Measurements from ENCODE around the gene MIPEP.

MIPEP gene

GRCh38 chr13:23921451-23921888 is 32.3 kb upstream of the MIPEP start:
- no peak overlapping the region for H3K27ac ChIP-seq
- no peak overlapping the region for H3K4me3 ChIP-seq (ENCODE audit: low read depth, low read length)
- no peaks in the 10 kb centered on the region for H3K27me3 ChIP-seq (replicated peaks)
- TF ChIP-seq CTCF (IDR thresholded peaks at IDR 0.05; ENCODE audit: low read depth, low read length, missing control alignments), result peak; percentile 55
- no peaks in the 10 kb centered on the region for H3K36me3 ChIP-seq (replicated peaks)
- DNase-seq, result peak; percentile 49
- in situ Hi-C loops (cut with HindIII; ENCODE audit: low pct_ligation_motif_present, low sequenced_read_pairs), result no loop called here

- no peaks in the 10 kb centered on the region for H3K36me3 ChIP-seq (replicated peaks)
- DNase-seq, result no peak
- no peak for TF ChIP-seq CTCF (IDR thresholded peaks at IDR 0.05; ENCODE audit: low read depth, low read length, missing control alignments)
- no peak overlapping the region for H3K27ac ChIP-seq
- no peaks in the 10 kb centered on the region for H3K27me3 ChIP-seq (replicated peaks)
- in situ Hi-C loops (cut with HindIII; ENCODE audit: low pct_ligation_motif_present, low sequenced_read_pairs), result no loop called here
- no peak overlapping the region for H3K4me3 ChIP-seq (ENCODE audit: low read depth, low read length)
These were observed 29.8 kb upstream of the MIPEP start for GRCh38 chr13:23919006-23919405.

GRCh38 chr13:23918208-23918607 is 29.0 kb upstream of the MIPEP start:
- H3K36me3 ChIP-seq (replicated peaks), result no peaks in the 10 kb centered on the region
- H3K27me3 ChIP-seq (replicated peaks), result no peaks in the 10 kb centered on the region
- H3K4me3 ChIP-seq (ENCODE audit: low read depth, low read length), result no peak overlapping the region
- DNase-seq, result no peak
- no peak for TF ChIP-seq CTCF (IDR thresholded peaks at IDR 0.05; ENCODE audit: low read depth, low read length, missing control alignments)
- no peak overlapping the region for H3K27ac ChIP-seq
- in situ Hi-C loops (cut with HindIII; ENCODE audit: low pct_ligation_motif_present, low sequenced_read_pairs), result no loop called here

GRCh38 chr13:23915308-23915707 is 26.1 kb upstream of the MIPEP start:
- no peak overlapping the region for H3K4me3 ChIP-seq (ENCODE audit: low read depth, low read length)
- H3K36me3 ChIP-seq (replicated peaks), result no peaks in the 10 kb centered on the region
- in situ Hi-C loops (cut with HindIII; ENCODE audit: low pct_ligation_motif_present, low sequenced_read_pairs), result no loop called here
- no peak for DNase-seq
- no peak overlapping the region for H3K27ac ChIP-seq
- H3K27me3 ChIP-seq (replicated peaks), result no peaks in the 10 kb centered on the region
- TF ChIP-seq CTCF (IDR thresholded peaks at IDR 0.05; ENCODE audit: low read depth, low read length, missing control alignments), result no peak

- Histone ChIP-seq H3K36me3 (replicated peaks) (no peaks in the 10 kb centered on the region), H3K27me3 (replicated peaks) (no peaks in the 10 kb centered on the region), H3K4me3 (ENCODE audit: low read depth, low read length) (no peak overlapping the region), H3K27ac (no peak overlapping the region)
- no peak for DNase-seq
- in situ Hi-C loops (cut with HindIII; ENCODE audit: low pct_ligation_motif_present, low sequenced_read_pairs), result no loop called here
- TF ChIP-seq CTCF (IDR thresholded peaks at IDR 0.05; ENCODE audit: low read depth, low read length, missing control alignments), result no peak
These were observed 23.3 kb upstream of the MIPEP start for GRCh38 chr13:23912469-23912868.

- Histone ChIP-seq H3K36me3 (replicated peaks) (no peaks in the 10 kb centered on the region), H3K4me3 (ENCODE audit: low read depth, low read length) (no peak overlapping the region), H3K27ac (no peak overlapping the region), H3K27me3 (replicated peaks) (no peaks in the 10 kb centered on the region)
- DNase-seq, result no peak
- in situ Hi-C loops (cut with HindIII; ENCODE audit: low pct_ligation_motif_present, low sequenced_read_pairs), result no loop called here
- TF ChIP-seq CTCF (IDR thresholded peaks at IDR 0.05; ENCODE audit: low read depth, low read length, missing control alignments), result no peak
These were observed 20.4 kb upstream of the MIPEP start for GRCh38 chr13:23909606-23910005.

Measured in brain microvascular endothelial cell (primary cell).